Stomach (tissue), 4 donors: ENCODE measurements around the gene IPCEF1.

Experiments used
- CTCF ChIP-seq, 7 experiments: fragments of 450-650 bp in 4 of 7; fragments of 200-600 bp in 3 of 7; sonication (generic) in 3 of 7; IDR thresholded peaks; one replicate each; pipeline ENCODE4 v1.5.1; 2016 to 2019; ENCODE audit warnings: antibody characterized with exemption in 7 of 7, control low read depth in 2 of 7, mild to moderate bottlenecking in 1 of 7
- EP300 ChIP-seq: sonication (generic); formaldehyde crosslinking; IDR thresholded peaks from one replicate; pipeline ENCODE4 v1.6.1; 2017; ENCODE audit warnings: antibody characterized with exemption
- POLR2A ChIP-seq, 4 donors: fragments of 450-650 bp; IDR thresholded peaks; one replicate each; pipeline ENCODE4 v1.6.1; 2016; ENCODE audit warnings: antibody characterized with exemption in 4 of 4, control low read depth in 2 of 4, mild to moderate bottlenecking in 1 of 4, moderate library complexity in 1 of 4
- POLR2AphosphoS5 ChIP-seq, 3 donors: sonication (generic); formaldehyde crosslinking; IDR thresholded peaks; one replicate each; pipeline ENCODE4 v1.6.1; 2016; ENCODE audit warnings: antibody characterized with exemption in 3 of 3

- no peak for TF ChIP-seq CTCF (IDR thresholded peaks at IDR 0.05)
- TF ChIP-seq POLR2A (IDR thresholded peaks at IDR 0.05), result no peak
- no peak for TF ChIP-seq POLR2AphosphoS5 (IDR thresholded peaks at IDR 0.05)
- no peak for TF ChIP-seq EP300
Observed at GRCh38 chr6:154331750-154332149, 24.9 kb downstream of the IPCEF1 start.
